T-helper 2 cell (primary cell): Measurements from ENCODE around the gene PIK3R5.

Experiments used
- DNase-seq, 5 experiments: peaks; one replicate each; pipeline versions ENCODE4 v3.0.0 to v3.0.0-alpha.2; 2012 to 2022

Gene PIK3R5

DNA sequence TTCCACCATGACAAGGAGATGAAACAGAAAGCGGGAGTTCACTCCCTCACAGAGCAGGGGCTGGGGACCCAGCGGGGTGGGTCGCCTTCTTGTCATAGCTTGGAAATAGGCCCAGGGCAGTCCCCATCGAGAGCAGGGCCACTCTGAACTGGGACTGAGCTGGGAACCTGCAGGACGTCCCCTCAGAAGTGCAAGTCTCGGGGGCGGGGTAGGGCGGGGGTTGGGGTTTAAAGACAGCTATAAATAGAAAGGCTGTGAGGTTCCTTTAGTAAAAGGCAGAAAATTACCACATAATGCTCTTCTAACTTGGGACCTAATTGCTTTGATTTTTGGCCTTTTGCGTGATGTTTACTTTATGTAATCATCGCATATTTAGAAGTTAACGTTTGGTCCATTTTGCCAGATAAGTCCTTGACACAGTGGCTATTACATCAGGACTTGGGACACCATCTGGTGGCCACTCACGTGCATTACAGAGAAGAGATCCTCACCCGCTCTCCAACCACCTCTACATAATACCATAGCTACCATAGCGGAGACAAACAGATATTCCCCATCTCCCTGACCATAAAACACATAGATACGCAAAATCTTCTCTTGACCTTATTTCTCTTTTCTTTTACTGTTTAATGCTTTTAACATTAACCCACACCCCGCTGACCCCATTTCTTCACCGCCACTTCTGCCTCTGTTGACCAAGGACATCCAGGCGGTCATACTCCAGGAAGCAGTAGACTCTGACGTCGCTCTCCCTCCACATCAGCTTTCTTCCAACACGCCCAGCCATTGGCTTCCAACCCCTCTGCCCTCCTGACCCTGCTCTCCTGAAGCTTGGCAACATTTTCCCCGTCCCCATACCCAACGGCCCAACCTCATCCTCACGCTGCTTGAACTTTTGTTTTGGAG is 70.6 kb downstream of the PIK3R5 start:
- DNase-seq, result peak in 3 of 5 experiments; percentile 25 to 66 (median 29)

DNA sequence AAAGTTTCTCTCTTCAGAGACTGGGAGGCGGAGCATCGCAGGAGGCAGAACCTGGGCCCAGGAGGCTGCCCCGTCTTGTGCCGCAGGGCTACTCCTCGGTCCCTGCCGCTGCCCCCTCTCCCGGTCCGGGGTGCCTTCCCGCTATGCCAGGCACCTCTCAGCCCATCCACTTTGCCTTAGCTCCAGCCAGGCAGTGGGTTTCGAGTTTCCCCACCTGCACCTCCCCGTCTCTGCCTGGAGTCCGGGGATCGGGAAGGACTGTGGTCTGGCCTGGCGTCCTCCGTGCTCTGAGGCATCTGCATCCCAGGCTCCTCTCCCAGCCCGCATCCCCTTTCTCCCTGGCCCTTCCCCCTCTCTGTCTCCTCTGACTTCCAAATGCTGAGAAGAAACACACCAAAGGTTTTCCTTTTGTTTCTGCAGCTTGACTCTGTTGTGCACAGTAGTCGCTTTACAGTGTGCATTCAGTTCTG is 71.3 kb downstream of the PIK3R5 start:
- DNase-seq, result no peak

DNA sequence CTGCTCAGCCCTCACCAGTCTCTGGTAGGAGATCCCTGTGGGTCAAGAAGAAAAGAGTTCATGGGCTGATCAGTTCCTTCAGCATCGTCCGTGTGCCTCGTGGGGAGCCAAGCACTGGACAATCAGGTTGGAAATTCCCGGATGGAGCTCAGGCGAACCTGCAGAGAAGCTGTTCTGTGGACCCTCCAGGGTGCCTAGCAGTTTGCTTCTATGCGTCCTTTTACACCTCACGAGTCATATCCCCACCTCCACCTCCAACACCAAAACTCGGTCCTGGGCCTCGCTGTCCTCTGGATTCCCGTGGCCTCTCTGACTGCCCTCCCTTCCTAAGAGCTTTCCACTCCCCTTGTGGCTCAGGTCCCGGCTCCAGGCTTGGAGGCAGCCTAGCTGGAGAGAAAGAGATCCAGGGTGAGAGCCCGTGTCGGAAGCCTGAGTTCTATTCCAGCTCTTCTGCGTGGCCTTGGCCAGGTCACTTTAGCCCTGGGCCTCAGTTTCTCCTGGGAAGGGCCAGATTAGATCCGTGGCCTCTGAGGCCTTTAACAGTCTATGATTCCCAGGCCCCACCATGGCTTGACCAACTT is 71.8 kb downstream of the PIK3R5 start:
- no peak for DNase-seq

DNA sequence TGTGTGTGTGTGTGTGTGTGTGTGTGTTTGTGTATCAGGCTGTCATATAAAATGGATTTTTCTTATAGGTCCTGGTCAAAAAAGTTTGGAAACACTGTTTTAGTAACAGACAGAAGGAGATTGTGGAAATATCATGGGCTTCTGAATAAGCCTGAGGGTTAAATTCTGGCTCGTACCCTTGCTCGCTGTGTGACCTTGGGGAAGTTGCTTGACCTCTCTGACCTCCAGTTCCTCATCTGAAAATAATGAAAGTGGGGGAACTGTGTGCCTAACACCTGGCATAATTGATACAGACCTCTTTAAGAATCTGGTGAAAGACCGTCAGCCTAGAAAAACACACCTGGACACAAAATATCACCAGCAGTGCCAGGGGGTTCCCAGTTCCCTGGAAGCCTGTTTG is 72.4 kb downstream of the PIK3R5 start:
- no peak for DNase-seq

DNA sequence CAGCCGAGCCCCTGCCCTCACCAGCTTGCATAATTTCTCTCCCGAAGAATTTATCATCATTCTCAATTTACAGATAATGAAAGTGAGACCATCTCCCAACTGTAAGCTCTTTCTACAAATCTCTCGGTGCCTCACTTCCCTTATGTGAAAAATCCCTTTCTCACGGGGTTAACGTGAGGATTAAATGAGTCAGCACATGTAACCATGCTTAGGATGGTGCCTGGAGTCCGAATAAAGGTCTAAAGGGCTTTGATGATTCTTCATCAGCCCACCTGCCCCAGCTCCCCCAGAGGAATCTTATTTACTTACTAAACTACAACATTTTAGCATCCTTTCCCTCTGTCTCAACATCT is 73.2 kb downstream of the PIK3R5 start:
- peak in 1 of 5 experiments; percentile 60 for DNase-seq

DNA sequence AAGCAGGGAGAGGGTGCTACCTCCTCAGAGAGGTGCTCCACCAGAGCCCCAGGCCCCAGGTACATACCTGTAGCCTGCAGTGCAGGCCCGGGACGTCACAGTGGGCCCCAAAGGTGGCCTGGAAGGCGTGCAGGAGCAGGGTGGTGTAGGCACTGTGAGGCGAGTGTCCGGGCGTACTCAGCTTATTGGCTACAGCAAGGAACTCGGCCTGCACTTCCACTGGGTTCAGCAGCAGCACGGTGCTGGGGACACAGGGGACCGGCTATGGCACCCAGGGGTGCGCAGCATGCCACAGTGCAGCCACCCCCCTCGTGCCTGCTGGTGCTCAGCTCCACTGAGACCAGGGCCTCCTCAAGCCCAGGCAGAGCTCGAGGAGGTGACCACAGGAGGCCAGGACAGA is 74.8 kb downstream of the PIK3R5 start:
- DNase-seq, result no peak

DNA sequence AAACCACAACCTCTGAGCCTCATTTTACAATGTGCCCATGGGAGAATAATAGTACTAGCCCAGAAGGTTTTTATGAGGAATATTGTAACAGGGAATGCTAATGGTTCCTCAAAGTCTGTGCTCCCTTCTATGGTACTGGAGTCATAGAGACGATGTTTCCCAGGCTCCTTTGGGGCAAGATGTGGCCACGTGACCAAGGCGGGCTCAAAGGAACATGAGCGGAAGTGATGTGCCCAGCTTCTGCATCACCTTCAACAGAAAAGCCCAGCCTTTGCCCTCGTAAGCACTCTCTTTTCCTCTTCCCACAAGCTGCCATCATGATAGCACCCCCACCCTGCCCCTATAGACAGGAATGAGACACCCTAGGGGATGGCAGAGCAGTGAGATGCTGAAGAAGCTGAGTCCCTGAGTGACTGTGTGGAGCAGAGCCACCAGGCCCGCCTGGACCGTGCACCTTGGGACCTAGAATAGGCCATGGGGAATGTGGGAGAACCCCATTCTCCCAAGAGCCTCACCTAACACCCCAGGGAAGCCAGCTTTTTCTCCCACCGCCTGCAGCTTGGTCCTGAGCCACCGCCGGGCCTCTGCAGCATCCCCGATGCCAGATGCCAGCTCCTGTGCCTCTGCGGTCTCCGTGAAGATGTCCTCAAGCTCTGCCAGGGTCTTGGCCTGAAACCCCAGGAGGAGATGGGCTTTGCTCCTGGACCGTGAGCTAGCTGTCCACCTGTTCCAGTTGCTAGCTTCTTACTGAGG is 75.9 kb downstream of the PIK3R5 start:
- no peak for DNase-seq

DNA sequence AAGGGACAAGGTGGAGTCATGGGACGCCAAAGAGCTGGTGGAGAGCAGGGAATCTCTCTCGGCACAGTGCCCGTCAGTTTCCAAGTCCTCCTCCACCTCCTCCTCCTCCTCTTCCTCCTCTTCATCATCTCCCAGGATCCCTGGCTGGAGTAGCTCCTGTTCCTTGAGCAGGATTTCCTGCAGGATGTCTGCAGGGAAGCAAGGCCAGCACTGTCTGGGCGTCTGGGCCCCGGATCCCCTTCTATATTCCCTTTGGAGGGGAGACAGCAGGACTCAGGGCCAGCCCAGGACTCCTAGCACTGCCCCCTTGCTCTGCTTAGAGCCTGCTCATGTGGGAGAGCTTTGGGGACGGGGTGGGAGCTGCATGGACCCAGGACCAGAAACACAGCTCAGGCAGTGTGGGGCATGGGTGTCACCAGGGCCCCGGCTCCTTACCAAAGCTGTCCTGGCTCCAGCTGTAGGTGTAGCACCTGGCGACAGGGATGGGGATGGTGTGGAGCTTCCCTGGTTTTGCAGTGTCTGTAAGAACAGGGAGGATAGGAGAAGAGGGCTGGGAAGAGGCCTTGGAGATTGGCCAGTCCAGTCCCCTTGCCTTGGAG is 76.7 kb downstream of the PIK3R5 start:
- DNase-seq, result no peak

DNA sequence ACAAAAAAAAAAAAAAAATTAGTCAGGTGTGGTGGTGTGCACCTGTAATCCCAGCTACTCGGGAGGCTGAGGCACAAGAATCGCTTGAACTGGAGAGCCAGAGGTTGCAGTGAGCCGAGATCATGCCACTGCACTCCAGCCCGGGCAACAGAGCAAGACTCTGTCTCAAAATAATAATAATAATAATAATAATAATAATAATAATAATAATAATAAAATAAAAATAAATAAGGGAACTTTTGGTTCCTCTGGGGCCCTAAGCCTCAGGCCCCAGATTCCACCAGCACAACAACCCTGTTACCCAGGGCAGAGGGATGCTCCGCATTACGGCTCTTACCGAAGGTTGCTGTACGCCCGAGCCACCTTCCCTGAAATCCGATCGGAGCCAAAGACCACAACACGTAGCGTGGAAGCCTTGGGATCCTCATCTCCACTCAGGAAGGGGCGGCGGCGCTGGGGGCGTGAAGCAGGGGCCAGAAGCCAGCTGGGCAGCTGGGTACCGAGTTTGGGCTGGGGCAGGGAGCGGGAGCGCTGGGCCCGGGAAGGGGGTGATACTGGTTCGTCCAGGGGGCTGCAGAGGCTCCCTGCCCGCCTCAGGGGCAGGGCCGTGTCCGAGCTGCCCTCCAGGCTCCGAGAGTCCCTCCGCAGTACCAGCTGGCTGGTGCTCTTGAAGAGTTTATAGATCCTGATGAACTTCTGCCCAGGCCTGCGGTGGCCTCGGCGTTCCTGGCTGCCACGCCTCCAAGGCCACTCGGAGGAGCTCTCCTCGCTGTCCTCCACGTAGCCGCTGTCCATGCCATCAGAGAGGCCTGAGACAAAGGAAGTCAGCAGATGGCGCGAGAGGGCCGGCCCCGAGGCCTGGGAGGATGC is 77.4 kb downstream of the PIK3R5 start:
- DNase-seq, result no peak

DNA sequence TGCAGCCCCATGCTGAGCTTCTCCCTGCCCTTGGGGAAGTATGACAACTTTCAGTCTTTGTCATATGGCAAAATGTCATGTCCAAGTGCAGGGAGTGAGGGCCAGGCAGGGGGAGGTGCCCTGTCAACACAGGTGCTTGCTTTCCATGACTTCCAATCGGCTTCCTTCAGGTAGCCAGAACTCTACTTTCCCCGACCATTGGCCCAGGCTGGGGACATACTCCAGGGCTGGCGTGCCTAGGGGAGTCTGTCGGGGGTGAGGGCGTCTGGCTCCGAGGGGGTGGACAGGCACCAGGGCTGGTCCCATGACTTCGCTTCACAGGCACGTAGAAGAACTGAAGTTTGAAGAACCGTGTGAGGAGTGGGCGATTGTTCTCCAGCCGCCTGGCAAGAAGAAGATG is 78.2 kb downstream of the PIK3R5 start:
- no peak for DNase-seq

DNA sequence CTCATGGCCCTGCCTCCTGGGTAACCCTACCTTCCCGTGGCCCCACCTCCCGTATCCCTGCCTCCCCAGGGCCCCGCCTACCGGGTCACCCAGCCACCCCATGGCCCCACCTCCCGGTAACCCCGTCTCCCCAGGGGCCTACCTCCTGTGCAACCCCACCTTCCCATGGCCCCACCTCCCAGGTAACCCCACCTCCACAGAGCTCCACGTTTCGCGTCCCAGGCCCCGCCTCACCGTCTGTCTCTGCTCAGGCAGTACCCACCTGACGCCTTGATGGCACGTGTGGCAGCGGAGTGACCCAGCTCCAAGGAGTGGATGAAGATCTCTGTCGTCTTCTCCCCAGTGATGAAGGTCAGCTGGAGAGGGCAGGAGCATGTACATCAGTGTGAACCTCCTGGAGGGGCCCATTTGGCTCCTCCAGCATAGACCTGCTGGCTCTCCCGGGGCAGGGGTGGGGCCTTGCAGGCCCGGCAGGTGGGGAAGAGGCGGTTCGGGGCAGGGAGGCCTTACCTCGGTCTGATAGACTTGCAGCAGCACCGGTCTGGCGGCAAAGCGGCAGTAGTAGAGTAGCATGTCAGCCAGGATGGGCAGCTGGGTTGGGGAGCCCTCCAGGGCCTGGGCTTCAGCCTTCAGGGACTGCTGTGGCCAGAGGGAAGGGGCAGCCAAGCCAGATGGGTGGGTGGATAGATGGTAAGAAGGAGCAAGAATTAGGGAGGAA is 79.4 kb downstream of the PIK3R5 start:
- DNase-seq, result no peak

DNA sequence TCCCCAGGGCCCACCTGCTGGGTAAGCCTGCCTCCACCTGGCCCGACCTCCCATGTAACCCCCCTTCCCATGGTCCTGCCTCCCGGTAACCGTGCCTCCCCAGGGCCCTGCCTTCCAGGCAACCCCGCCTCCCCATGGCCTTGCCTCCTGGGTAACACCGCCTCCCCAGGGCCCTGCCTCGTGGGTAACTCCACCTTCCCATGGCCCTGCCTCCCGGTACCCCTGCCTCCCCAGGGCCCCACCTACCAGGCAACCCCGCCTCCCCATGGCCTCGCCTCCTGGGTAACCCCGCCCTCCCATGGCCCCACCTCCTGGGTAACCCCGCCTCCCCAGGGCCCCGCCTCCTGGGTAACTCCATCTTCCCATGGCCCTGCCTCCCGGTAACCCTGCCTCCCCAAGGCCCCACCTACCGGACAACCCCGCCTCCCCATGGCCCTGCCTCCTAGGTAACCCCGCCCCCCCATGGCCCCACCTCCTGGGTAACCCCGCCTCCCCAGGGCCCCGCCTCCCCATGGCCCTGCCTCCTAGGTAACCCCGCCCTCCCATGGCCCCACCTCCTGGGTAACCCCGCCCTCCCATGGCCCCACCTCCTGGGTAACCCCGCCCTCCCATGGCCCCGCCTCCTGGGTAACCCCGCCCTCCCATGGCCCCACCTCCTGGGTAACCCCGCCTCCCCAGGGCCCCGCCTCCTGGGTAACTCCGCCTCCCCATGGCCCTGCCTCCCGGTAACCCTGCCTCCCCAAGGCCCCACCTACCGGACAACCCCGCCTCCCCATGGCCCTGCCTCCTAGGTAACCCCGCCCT is 80.1 kb downstream of the PIK3R5 start:
- peak; percentile 28 to 73 (median 48) for DNase-seq

DNA sequence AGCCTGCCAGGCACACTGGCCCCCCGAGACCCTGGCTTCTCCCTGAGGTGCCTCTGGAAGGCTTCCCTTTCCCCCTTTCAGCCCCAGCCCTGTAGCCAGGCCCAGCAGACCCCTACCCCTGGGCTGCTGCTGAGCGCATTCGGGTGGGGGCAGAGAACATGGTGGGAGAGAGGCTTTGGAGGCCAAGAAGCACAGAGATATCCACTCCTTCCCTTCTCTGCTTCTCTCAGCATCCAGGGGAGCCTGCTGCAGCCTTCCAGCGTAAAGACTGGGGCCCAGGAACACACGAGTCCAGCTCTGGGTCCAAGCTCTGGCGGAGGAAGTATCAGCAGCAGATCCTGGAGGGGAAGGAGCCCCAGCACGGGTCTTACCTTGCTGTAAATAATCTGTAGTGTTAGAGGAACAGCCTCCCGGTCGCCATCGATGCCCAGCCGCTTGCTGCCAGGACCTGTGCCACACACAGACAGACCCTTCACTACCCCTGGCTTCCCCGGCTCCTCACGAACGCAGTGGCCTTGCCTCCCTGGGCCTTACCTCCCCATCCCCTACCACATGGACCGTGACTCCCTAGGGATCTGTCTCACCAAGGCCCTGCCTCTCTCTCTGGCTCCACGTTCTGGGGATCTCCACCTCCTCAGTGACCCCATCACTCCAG is 81.0 kb downstream of the PIK3R5 start:
- no peak for DNase-seq

DNA sequence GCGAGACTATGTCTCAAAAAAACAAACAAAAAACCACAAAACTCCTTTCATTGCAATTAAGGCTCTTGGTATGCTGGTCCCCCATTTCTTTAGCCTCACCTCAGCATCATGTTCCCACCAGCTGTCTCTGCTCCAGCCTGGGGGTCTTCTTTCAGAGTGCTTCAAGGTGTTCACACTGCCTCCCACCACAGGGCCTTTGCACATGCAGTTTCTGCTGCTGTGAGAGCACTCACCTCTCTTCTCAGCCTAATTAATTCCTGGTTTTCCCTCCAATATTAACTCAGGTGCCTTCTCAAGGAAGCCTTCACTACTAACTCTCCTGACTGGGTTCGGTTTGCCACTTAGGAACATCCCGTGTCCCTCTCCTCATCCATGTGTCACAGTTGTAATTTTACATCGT is 82.2 kb downstream of the PIK3R5 start:
- no peak for DNase-seq

DNA sequence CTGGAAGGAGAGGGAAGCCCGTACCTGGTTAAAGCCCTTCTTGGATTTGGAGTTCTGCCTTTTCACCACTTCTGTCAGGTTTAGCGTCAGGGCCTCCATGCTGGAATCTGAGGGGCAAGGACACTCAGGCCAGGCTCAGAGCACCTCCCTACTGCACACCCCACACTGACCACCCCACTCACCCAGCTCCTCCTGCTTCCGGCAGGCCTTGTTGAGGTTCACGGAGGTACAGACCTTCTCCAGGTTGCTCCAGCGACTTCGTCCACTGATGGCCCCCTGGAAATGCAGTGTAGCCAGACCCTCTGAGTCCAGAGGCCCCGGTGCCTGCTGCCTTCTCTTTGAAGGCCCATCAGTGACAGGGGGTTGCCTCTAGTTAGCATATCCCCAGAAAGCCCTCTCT is 83.9 kb downstream of the PIK3R5 start:
- no peak for DNase-seq

DNA sequence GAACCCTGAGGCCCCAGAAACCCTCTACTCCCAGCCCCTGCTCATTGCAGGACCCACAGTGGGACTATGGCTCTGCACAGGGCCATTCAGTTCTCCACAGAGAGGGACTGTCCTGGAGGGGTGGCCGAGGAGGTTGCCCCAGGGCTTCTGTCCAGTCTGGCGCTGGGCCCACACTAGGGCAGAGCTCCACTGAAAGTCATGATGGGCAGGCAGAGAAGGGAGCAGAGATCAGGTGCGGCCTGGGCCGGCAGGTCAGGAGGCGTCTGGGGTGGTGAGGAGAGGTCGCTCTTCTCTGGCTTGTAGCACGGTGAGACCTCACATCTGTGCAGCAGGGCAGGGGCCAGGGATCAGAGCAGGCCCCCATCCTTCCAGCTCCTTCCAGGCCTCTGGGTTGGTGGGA is 85.0 kb downstream of the PIK3R5 start:
- no peak for DNase-seq

DNA sequence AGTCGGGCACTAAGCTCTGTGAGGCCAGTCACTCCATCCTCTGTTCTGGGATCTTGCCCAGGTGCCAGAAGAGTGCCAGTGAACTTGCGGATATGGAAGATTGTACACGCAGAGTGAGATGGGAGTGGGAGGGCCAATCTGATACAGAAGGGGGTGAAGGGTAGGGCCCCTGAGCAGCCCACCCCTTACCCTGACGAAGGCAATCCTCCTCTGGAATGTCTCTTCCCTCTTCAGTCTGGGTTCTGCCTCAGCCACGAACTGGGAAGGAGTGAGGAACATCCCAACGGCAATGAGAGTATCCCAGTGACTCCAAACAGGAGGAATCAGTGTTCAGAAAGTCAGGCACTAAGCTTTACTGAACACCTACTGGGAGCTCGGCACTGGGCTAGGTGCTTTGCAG is 86.1 kb downstream of the PIK3R5 start:
- DNase-seq, result no peak

DNA sequence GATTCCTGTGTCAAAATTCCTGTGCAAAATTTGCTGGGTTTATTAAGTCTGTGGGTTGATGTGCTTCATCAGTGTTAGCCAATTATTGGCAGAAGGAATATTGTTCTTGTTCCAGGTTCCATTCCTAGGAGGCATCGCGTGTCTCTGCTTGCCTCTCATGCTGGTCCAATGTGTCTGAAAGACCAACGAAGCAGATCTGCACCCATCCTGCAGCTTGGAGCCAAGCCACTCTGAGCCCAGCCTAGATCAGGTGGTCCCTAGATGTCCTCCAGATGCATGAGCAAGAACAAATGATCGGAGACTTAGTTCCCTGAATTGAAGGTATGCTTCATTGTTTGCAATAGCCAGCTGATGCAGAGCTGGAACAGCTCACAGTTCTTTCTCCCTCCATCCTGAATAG is 87.5 kb downstream of the PIK3R5 start:
- no peak for DNase-seq

DNA sequence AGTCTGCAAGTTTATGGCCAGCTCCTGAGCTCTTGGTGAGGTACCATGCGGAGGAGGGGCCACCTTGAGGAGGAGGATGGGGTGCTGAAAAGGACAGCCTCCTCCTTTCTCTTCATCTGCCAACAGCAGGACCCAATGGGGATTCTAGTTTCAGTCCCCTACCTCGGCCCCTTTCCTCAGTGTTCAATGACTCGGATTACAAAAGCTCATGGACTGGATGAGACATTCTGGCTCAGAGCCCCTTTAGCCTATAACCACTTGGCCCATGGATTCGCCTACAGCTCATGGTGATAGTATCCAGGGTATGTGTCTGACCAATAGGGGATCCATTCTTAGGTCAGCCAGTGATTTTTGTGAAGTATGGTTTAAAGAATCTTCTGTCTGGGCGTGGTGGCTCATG is 89.5 kb downstream of the PIK3R5 start:
- DNase-seq, result no peak

DNA sequence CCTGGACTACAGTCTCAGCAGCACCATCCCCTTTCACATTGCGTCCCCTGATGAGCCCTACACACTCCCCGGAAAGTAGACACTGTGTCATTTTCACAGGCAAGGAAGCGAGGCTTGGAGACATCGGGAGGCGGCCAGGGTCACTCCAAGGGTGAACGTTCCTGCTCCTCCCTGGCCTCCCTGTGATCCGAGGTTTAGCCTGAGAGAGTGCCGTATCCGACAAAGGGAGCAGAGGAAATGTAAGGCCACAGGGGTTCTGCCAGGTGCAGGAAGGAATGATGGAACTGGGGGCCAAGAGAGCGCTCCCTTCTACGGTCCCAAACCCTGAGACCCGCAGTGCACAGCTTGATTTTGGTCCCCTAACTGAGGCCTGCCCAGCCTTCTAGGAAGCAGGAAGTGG is 90.1 kb downstream of the PIK3R5 start:
- no peak for DNase-seq
